H1 (cell line): Measurements from ENCODE around the gene LIN37. TPM values are rescaled to one million over a fixed set of nuclear protein-coding genes. Genes with fewer than 3 reads are reported as not detected.

Experiments used
- CHD7 ChIP-seq: fragments of 300-600 bp; sonication (generic); IDR thresholded peaks from 2 replicates; pipeline ENCODE4 v1.7.1; 2012; ENCODE audit warnings: low read length, moderate library complexity, mild to moderate bottlenecking, inconsistent platforms; ENCODE audit not compliant: insufficient replicate concordance
- EP300 ChIP-seq, 2 experiments: IDR thresholded peaks; 1 replicate in 1 of 2; 2 replicates in 1 of 2; pipeline ENCODE4 v1.6.1; 2011 to 2012; ENCODE audit warnings: low read depth in 2 of 2, low read length in 2 of 2, mild to moderate bottlenecking in 2 of 2, borderline replicate concordance in 1 of 2, inconsistent platforms in 1 of 2, moderate library complexity in 1 of 2
- EZH2 ChIP-seq: fragments of 200-600 bp; sonication (generic); IDR thresholded peaks from 2 replicates; pipeline ENCODE4 v1.7.1; 2012; ENCODE audit warnings: low read depth, mild to moderate bottlenecking, moderate library complexity, low read length, inconsistent platforms; ENCODE audit not compliant: severe bottlenecking
- KDM1A ChIP-seq: fragments of 200-600, 300-600 bp; sonication (generic); IDR thresholded peaks from 2 replicates; pipeline ENCODE4 v1.7.1; 2016; ENCODE audit warnings: mild to moderate bottlenecking, low read length, borderline replicate concordance
- PHF8 ChIP-seq: fragments of 200-600 bp; sonication (generic); conservative IDR thresholded peaks from 2 replicates; pipeline ENCODE4 v1.7.1; 2012; ENCODE audit warnings: low read depth, mild to moderate bottlenecking, inconsistent platforms, low read length, moderate library complexity
- SP1 ChIP-seq: IDR thresholded peaks from 2 replicates; pipeline ENCODE4 v1.6.1; 2011; ENCODE audit warnings: low read depth, low read length
- polyA plus RNA-seq, 7 experiments: library from polyadenylated mRNA; depleted of rRNA in 3 of 7; stranded (reverse) in 5 of 7; unstranded in 2 of 7; fragments of >200 nt in 5 of 7; fragments of 200-250 nt in 2 of 7; gene quantifications; 1 replicate in 5 of 7; 2 replicates in 1 of 7; 4 replicates in 1 of 7; pipeline versions ENCODE4 v1.2.1 to v1.2.3, GENCODE V29; 2011 to 2013; ENCODE audit warnings: missing spikeins in 2 of 7, mixed read lengths in 2 of 7
- total RNA-seq: library from RNA; stranded (reverse); fragmentation: NEBNext Ultra II Directional; extraction: Animal tissue kit (Norgen Biotek cat#: 25700); gene quantifications from 2 replicates; pipeline ENCODE4 v1.2.1, GENCODE V29; 2021

LIN37 gene
- total and polyA plus RNA-seq, 2 of the 8 experiments (the other 6 are each of a cell fraction or from before 2014, with no cell fraction given) = 3.8 to 9.8 TPM

DNA sequence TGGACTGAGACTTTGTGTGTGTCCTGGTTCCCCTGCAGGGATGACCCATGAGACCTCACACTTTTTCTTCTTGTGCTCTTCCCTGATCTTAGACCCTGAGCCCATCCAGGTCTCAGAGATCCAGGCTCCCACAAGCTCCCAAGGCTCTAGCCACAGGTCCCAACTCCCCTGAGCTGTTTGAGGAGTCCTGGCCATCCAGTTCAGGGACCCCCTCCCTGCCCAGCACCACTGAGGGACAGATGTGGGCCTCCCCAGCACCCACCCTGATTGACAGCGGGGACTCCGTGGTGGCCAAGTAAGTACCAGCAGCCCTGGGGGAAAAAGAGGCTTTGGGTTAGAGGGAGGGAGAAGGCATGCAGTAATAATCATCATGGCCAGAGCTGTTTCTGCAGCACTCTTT lies 11.3 kb downstream of the LIN37 start (continued):
- TF ChIP-seq CHD7 (no peak), SP1 (no peak), PHF8 (no peak), KDM1A (no peak), EP300 (IDR thresholded peaks at IDR 0.05; ENCODE audit: borderline replicate concordance in 1 of 2, low read depth in 2 of 2, low read length in 2 of 2) (no peak), EZH2 (no peak)
